B cell (primary cell): ENCODE results near the gene DNAH11. TPM values are rescaled to one million over a fixed set of nuclear protein-coding genes. Genes with fewer than 3 reads are reported as not detected.

Experiments
- ATAC-seq: fragments of 200-7000 bp; cut with Tn5 transposase; one replicate; pipeline ENCODE4 v1.10.0; 2021; ENCODE audit warnings: low read depth, mild to moderate bottlenecking, moderate number of reproducible peaks, moderate library complexity
- CTCF ChIA-PET: fragments of 350-600 bp; sonication (Branson Sonifier 250); formaldehyde crosslinking; loops from one replicate; lab custom pipeline; 2021; ENCODE audit warnings: antibody characterized with exemption, inconsistent platforms; lab: Charles Lee
- POLR2A ChIA-PET: fragments of 350-600 bp; sonication (Branson Sonifier 250); formaldehyde crosslinking; loops from one replicate; lab custom pipeline; 2021; ENCODE audit warnings: antibody characterized with exemption; lab: Charles Lee
- DNase-seq: peaks from one replicate; pipeline ENCODE4 v3.0.0; 2013
- H2AFZ ChIP-seq: 2 replicates; pipeline ENCODE4 v1.6.1; 2012; ENCODE audit warnings: mild to moderate bottlenecking, low read depth, low read length; ENCODE audit not compliant: insufficient read depth, poor library complexity, severe bottlenecking
- H3K27ac ChIP-seq, 2 donors: 1 replicate in 1 of 2; 2 replicates in 1 of 2; pipeline ENCODE4 v1.5.1; 2012 to 2013; ENCODE audit warnings: low read length in 2 of 2, mild to moderate bottlenecking in 2 of 2, moderate library complexity in 1 of 2
- H3K27me3 ChIP-seq, 4 experiments: fragments of 200-600 bp in 1 of 4; sonication (generic) in 1 of 4; replicated peaks in 1 of 4; 1 replicate in 2 of 4; 2 replicates in 2 of 4; pipeline versions ENCODE4 v1.6.1 to v1.7.0; 2013 to 2016; ENCODE audit warnings: low read length in 3 of 4, mild to moderate bottlenecking in 2 of 4, mixed read lengths in 1 of 4, moderate library complexity in 1 of 4; ENCODE audit not compliant: insufficient read depth in 4 of 4, control insufficient read depth in 3 of 4; ENCODE audit errors: control extremely low read depth in 1 of 4
- H3K36me3 ChIP-seq, 2 experiments: replicated peaks in 1 of 2; 1 replicate in 1 of 2; 2 replicates in 1 of 2; pipeline versions ENCODE4 v1.6.1 to v1.7.1; 2013; ENCODE audit warnings: low read length in 1 of 2; ENCODE audit not compliant: insufficient read depth in 2 of 2, control insufficient read depth in 1 of 2; ENCODE audit errors: control extremely low read depth in 1 of 2, extremely low read depth in 1 of 2
- H3K4me1 ChIP-seq, 2 donors: fragments of 200-600 bp in 1 of 2; sonication (generic) in 1 of 2; 1 replicate in 1 of 2; 2 replicates in 1 of 2; pipeline versions ENCODE4 v1.5.1 to v1.6.1; 2013 to 2017; ENCODE audit warnings: low read length in 2 of 2; ENCODE audit not compliant: control insufficient read depth in 2 of 2, insufficient read depth in 2 of 2
- H3K4me2 ChIP-seq: replicated peaks from 2 replicates; pipeline ENCODE3; 2012; ENCODE audit warnings: mild to moderate bottlenecking, low read depth, low read length; ENCODE audit not compliant: poor library complexity, severe bottlenecking
- H3K4me3 ChIP-seq, 5 experiments: fragments of 200-600 bp in 1 of 5; sonication (generic) in 1 of 5; 1 replicate in 3 of 5; 2 replicates in 2 of 5; pipeline versions ENCODE4 v1.5.1 to v1.7.0; 2011 to 2016; ENCODE audit warnings: low read length in 4 of 5, mild to moderate bottlenecking in 4 of 5, low read depth in 2 of 5, control low read depth in 1 of 5, moderate library complexity in 1 of 5; ENCODE audit not compliant: insufficient read depth in 1 of 5; ENCODE audit errors: control extremely low read depth in 1 of 5, extremely low read depth in 1 of 5
- H3K79me2 ChIP-seq: fragments of 200-600 bp; sonication (generic); one replicate; pipeline ENCODE4 v1.6.0; 2016; ENCODE audit warnings: low read length; ENCODE audit not compliant: control insufficient read depth, insufficient read depth
- H3K9ac ChIP-seq: fragments of 200-600 bp; sonication (generic); 2 replicates; pipeline ENCODE4 v1.6.1; 2017; ENCODE audit warnings: mild to moderate bottlenecking, low read length, moderate library complexity
- H3K9me3 ChIP-seq, 3 donors: one replicate each; pipeline versions ENCODE4 v1.6.1 to v1.7.1; 2013; ENCODE audit warnings: low read length in 2 of 3; ENCODE audit not compliant: control insufficient read depth in 2 of 3, insufficient read depth in 1 of 3; ENCODE audit errors: control extremely low read depth in 1 of 3
- H4K20me1 ChIP-seq: 2 replicates; pipeline ENCODE4 v1.6.0; 2012; ENCODE audit warnings: mild to moderate bottlenecking, low read length; ENCODE audit not compliant: insufficient read depth, control insufficient read depth, poor library complexity, severe bottlenecking
- H3K27ac Mint-ChIP-seq: one replicate; pipeline ENCODE4 v1.8.0; 2021; ENCODE audit warnings: mixed read lengths
- H3K27me3 Mint-ChIP-seq: one replicate; pipeline ENCODE4 v1.8.0; 2021; ENCODE audit warnings: mixed read lengths
- H3K4me1 Mint-ChIP-seq: one replicate; pipeline ENCODE4 v1.8.0; 2021; ENCODE audit warnings: mixed read lengths
- H3K4me3 Mint-ChIP-seq: one replicate; pipeline ENCODE4 v1.8.0; 2021; ENCODE audit warnings: mixed read lengths
- H3K9me3 Mint-ChIP-seq: one replicate; pipeline ENCODE4 v1.8.0; 2022; ENCODE audit warnings: mixed read lengths; ENCODE audit not compliant: insufficient read depth
- CTCF ChIP-seq: fragments of 200-600 bp; IDR thresholded peaks from one replicate; pipeline ENCODE4 v1.8.0; 2022; ENCODE audit warnings: antibody characterized with exemption, mild to moderate bottlenecking
- EZH2 ChIP-seq: IDR thresholded peaks from 2 replicates; pipeline ENCODE4 v1.6.1; 2012; ENCODE audit warnings: borderline replicate concordance, low read depth, mild to moderate bottlenecking, moderate library complexity, low read length; ENCODE audit not compliant: insufficient read depth, poor library complexity, severe bottlenecking
- WGBS: methylation state at CpG from one replicate; pipeline ENCODE4 v1.1.5; 2013; ENCODE audit warnings: missing lambda C conversion rate; ENCODE audit not compliant: insufficient coverage; 5-methylcytosine and 5-hydroxymethylcytosine counted together
- intact Hi-C: fragments of 100-400 bp; cut with micrococcal nuclease; formaldehyde crosslinking; loops from one replicate; pipeline ENCODE4 v1.10.0; 2022
- polyA plus RNA-seq: library from polyadenylated mRNA; depleted of rRNA; stranded (reverse); fragments of >200 nt; gene quantifications from 2 replicates; pipeline ENCODE4 v1.2.3, GENCODE V29; 2012
- total RNA-seq, 2 donors: library from RNA; stranded (reverse); fragments of 120-200 nt in 1 of 2; gene quantifications; 1 replicate in 1 of 2; 2 replicates in 1 of 2; pipeline versions ENCODE4 v1.2.3 to v1.2.4, GENCODE V29; 2013 to 2022

The DNAH11 gene
- total and polyA plus RNA-seq, 2 donors (not counting 1 experiment from before 2014, with no cell fraction given): not detected

- intact Hi-C loops: loop anchor here (10.0 kb wide), 1 partner anchor 176 kb away; no protein-coding TSS in a partner anchor
- ChIA-PET POLR2A (no interaction called here), CTCF (interaction anchor here (0.8 kb wide), 1 partner anchor 50 kb away, joined by 3 read pairs; no protein-coding TSS in a partner anchor)
- Histone ChIP-seq H4K20me1 (no peaks in the 10 kb centered on the region), H3K9me3 (no peaks in the 10 kb centered on the region), H2AFZ (no peak overlapping the region), H3K36me3 (no peaks in the 10 kb centered on the region), H3K9ac (no peak overlapping the region), H3K79me2 (no peaks in the 10 kb centered on the region), H3K4me3 (no peak overlapping the region), H3K4me2 (no peak overlapping the region), H3K4me1 (no peaks in the 10 kb centered on the region), H3K27ac (no peak overlapping the region), H3K27me3 (peaks cover 0 to 3% (median 1%) of the 10 kb centered on the region in 4 experiments)
- H3K27ac Mint-ChIP-seq: no peak overlapping the region
- no peaks in the 10 kb centered on the region for H3K4me1 Mint-ChIP-seq
- H3K27me3 Mint-ChIP-seq: peaks cover 29% of the 10 kb centered on the region
- H3K4me3 Mint-ChIP-seq: no peak overlapping the region
- no peaks in the 10 kb centered on the region for H3K9me3 Mint-ChIP-seq
- WGBS: 52% methylated on average over 4 of the region's 6 CpGs
- ATAC-seq (no peak), DNase-seq (no peak)
- TF ChIP-seq EZH2: no peak
- no peak for TF ChIP-seq CTCF
Measured at GRCh38 chr7:21828841-21829240, 286.0 kb downstream of the DNAH11 start.

GRCh38 chr7:21829731-21830130 lies 286.9 kb downstream of the DNAH11 start:
- Histone ChIP-seq H3K27ac (no peak overlapping the region), H4K20me1 (no peaks in the 10 kb centered on the region), H3K4me3 (no peak overlapping the region), H3K4me2 (no peak overlapping the region), H3K9ac (no peak overlapping the region), H3K79me2 (no peaks in the 10 kb centered on the region), H3K4me1 (no peaks in the 10 kb centered on the region), H2AFZ (no peak overlapping the region), H3K27me3 (peaks cover 0 to 3% (median 1%) of the 10 kb centered on the region in 4 experiments), H3K9me3 (no peaks in the 10 kb centered on the region), H3K36me3 (no peaks in the 10 kb centered on the region)
- CTCF ChIA-PET: interaction anchor here (0.8 kb wide), 1 partner anchor 51 kb away, joined by 3 read pairs; no protein-coding TSS in a partner anchor
- Mint-ChIP-seq H3K4me1 (no peaks in the 10 kb centered on the region), H3K4me3 (no peak overlapping the region), H3K27me3 (peaks cover 30% of the 10 kb centered on the region), H3K27ac (no peak overlapping the region), H3K9me3 (no peaks in the 10 kb centered on the region)
- POLR2A ChIA-PET: no interaction called here
- DNase-seq (no peak), ATAC-seq (no peak)
- WGBS: 100% methylated on average over 3 of the region's 7 CpGs
- no peak for TF ChIP-seq CTCF
- TF ChIP-seq EZH2: no peak
- intact Hi-C loops: loop anchor here (10.0 kb wide), 1 partner anchor 175 kb away; no protein-coding TSS in a partner anchor
